ENCODE results near the gene SCGB1D4.
"Not testable (repeated sequence)": the region's sequence is repeated elsewhere in the genome, so short reads cannot be mapped to it uniquely, and the experiment has no call there.

- not testable (repeated sequence) for TF ChIP-seq POLR2A (IDR thresholded peaks at IDR 0.05); POLR2AphosphoS5 (IDR thresholded peaks at IDR 0.05; ENCODE audit: insufficient read depth in 1 of 2, low read depth in 1 of 2)
These were observed 26.9 kb upstream of the SCGB1D4 start for GRCh38 chr11:62325781-62326180.

All from vagina (tissue), 2 donors.